Neural cell (in vitro differentiated cells): ENCODE data around the gene SYT17. TPM values are rescaled to one million over a fixed set of nuclear protein-coding genes. Genes with fewer than 3 reads are reported as not detected.

Experiments used
- H2AFZ ChIP-seq: fragments of 200-600, 300-800 bp; sonication (generic), shearing (Covaris generic); 2 replicates; pipeline ENCODE4 v1.6.0; 2014; ENCODE audit warnings: low read depth, mild to moderate bottlenecking, antibody characterized with exemption, low read length, moderate library complexity
- H3F3A ChIP-seq: fragments of 200-600 bp; shearing (Covaris generic); 2 replicates; pipeline ENCODE4 v1.6.1; 2016; ENCODE audit warnings: mild to moderate bottlenecking, moderate library complexity, mixed read lengths, antibody characterized with exemption, low read length; ENCODE audit not compliant: insufficient read depth, poor library complexity, severe bottlenecking
- H3K27ac ChIP-seq: fragments of 200-600, 300-800 bp; sonication (generic), shearing (Covaris generic); 2 replicates; pipeline ENCODE4 v1.5.1; 2014; ENCODE audit warnings: mild to moderate bottlenecking, low read length, moderate library complexity
- H3K27me3 ChIP-seq: fragments of 300-800, 200-600 bp; sonication (generic), shearing (Covaris generic); 2 replicates; pipeline ENCODE4 v1.6.0; 2014; ENCODE audit warnings: mild to moderate bottlenecking, low read depth, low read length, moderate library complexity; ENCODE audit not compliant: insufficient read depth
- H3K36me3 ChIP-seq: fragments of 300-800, 200-600 bp; sonication (generic), shearing (Covaris generic); 2 replicates; pipeline ENCODE4 v1.5.1; 2014; ENCODE audit warnings: mild to moderate bottlenecking, antibody characterized with exemption, low read length, moderate library complexity; ENCODE audit not compliant: insufficient read depth
- H3K4me2 ChIP-seq: fragments of 300-800, 200-600 bp; sonication (generic), shearing (Covaris generic); 2 replicates; pipeline ENCODE4 v1.6.0; 2014; ENCODE audit warnings: mild to moderate bottlenecking, low read length
- H3K4me3 ChIP-seq: fragments of 300-800, 200-600 bp; sonication (generic), shearing (Covaris generic); 2 replicates; pipeline ENCODE4 v1.5.1; 2014; ENCODE audit warnings: mild to moderate bottlenecking, low read length, moderate library complexity
- H3K79me2 ChIP-seq: fragments of 200-600 bp; shearing (Covaris generic); replicated peaks from 2 replicates; pipeline ENCODE4 v1.6.0; 2014; ENCODE audit warnings: mild to moderate bottlenecking, low read length, moderate library complexity; ENCODE audit not compliant: insufficient read depth
- H3K9ac ChIP-seq: fragments of 300-800, 200-600 bp; sonication (generic), shearing (Covaris generic); 2 replicates; pipeline ENCODE4 v1.6.1; 2016; ENCODE audit warnings: mild to moderate bottlenecking, low read length, mixed read lengths
- H3K9me2 ChIP-seq: fragments of 200-600 bp; shearing (Covaris generic); 2 replicates; pipeline ENCODE4 v1.6.1; 2016; ENCODE audit warnings: mild to moderate bottlenecking, low read length, mixed read lengths; ENCODE audit not compliant: insufficient read depth
- H3K9me3 ChIP-seq: fragments of 200-600, 300-800 bp; sonication (generic), shearing (Covaris generic); 2 replicates; pipeline ENCODE4 v1.6.1; 2016; ENCODE audit warnings: mild to moderate bottlenecking, mixed run types, low read length, moderate library complexity, mixed read lengths
- H4K20me1 ChIP-seq: fragments of 200-600 bp; shearing (Covaris generic); 2 replicates; pipeline ENCODE4 v1.6.1; 2016; ENCODE audit warnings: mild to moderate bottlenecking, mixed run types; ENCODE audit not compliant: insufficient read depth
- CTCF ChIP-seq: fragments of 450-650 bp; IDR thresholded peaks from 2 replicates; pipeline ENCODE4 v1.5.1; 2014; ENCODE audit warnings: antibody characterized with exemption, mild to moderate bottlenecking, moderate library complexity; ENCODE audit not compliant: poor library complexity, severe bottlenecking
- EP300 ChIP-seq: fragments of 450-650 bp; conservative IDR thresholded peaks from 2 replicates; pipeline ENCODE4 v1.6.1; 2014; ENCODE audit warnings: antibody characterized with exemption, mild to moderate bottlenecking, moderate library complexity; ENCODE audit not compliant: poor library complexity, severe bottlenecking
- EZH2 ChIP-seq: fragments of 200-600, 300-800 bp; shearing (Covaris generic), sonication (generic); IDR thresholded peaks from 2 replicates; pipeline ENCODE4 v1.6.1; 2014; ENCODE audit warnings: antibody characterized with exemption, low read length, borderline replicate concordance, mild to moderate bottlenecking; ENCODE audit not compliant: insufficient read depth, poor library complexity, severe bottlenecking
- MXI1 ChIP-seq: fragments of 450-650 bp; conservative IDR thresholded peaks from 2 replicates; pipeline ENCODE4 v1.6.1; 2014; ENCODE audit warnings: antibody characterized with exemption, mild to moderate bottlenecking; ENCODE audit not compliant: poor library complexity, severe bottlenecking
- POLR2AphosphoS5 ChIP-seq: IDR thresholded peaks from 2 replicates; pipeline ENCODE4 v1.6.1; 2012
- RAD21 ChIP-seq: fragments of 450-650 bp; conservative IDR thresholded peaks from 2 replicates; pipeline ENCODE4 v1.6.1; 2014; ENCODE audit warnings: antibody characterized with exemption, mild to moderate bottlenecking, moderate library complexity
- REST ChIP-seq: IDR thresholded peaks from 2 replicates; pipeline ENCODE4 v1.6.1; 2012; ENCODE audit warnings: borderline replicate concordance
- SMC3 ChIP-seq: fragments of 450-650 bp; conservative IDR thresholded peaks from 2 replicates; pipeline ENCODE4 v1.6.1; 2014; ENCODE audit warnings: antibody characterized with exemption, mild to moderate bottlenecking, moderate library complexity; ENCODE audit not compliant: poor library complexity
- TAF1 ChIP-seq: IDR thresholded peaks from 2 replicates; pipeline ENCODE4 v1.6.1; 2012; ENCODE audit warnings: low read depth
- polyA plus RNA-seq: library from polyadenylated mRNA; depleted of rRNA; stranded (reverse); fragments of >200 nt; gene quantifications from 2 replicates; pipeline ENCODE4 v1.2.3, GENCODE V29; 2014

Gene SYT17
- polyA plus RNA-seq, 1 donor from 2014 or later: 3.0 TPM

DNA sequence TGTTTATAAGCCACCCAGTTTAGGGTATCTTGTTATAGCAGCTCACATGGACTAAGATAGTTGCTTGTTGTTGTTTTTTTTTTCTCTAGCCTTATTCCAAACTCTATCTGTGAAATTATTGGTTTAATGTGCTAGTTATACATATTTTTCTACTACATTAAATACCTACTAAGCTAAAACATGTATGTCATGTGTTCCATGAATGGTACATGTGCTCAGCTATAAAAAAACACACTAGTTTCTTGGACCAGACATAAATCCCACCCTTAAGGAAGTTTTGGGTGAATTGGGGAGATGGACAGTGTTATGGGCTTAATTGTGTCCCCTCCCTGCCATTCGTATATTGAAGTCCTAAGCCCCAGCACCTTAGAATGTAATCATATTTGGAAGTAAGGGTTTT lies 34.4 kb upstream of the SYT17 start:
- H3K36me3 ChIP-seq: no peaks in the 10 kb centered on the region
- H3K9me3 ChIP-seq: no peaks in the 10 kb centered on the region
- no peaks in the 10 kb centered on the region for H3F3A ChIP-seq
- no peaks in the 10 kb centered on the region for H3K79me2 ChIP-seq
- no peaks in the 10 kb centered on the region for H3K9me2 ChIP-seq
- no peak overlapping the region for H3K9ac ChIP-seq
- H4K20me1 ChIP-seq: no peaks in the 10 kb centered on the region
- H3K27ac ChIP-seq: no peak overlapping the region
- TF ChIP-seq POLR2AphosphoS5 (no peak), SMC3 (no peak), CTCF (no peak), RAD21 (no peak), EP300 (no peak), REST (no peak), EZH2 (no peak), TAF1 (no peak), MXI1 (no peak)
- no peak overlapping the region for H2AFZ ChIP-seq
- H3K4me3 ChIP-seq: no peak overlapping the region
- H3K4me2 ChIP-seq: no peak overlapping the region
- H3K27me3 ChIP-seq: no peaks in the 10 kb centered on the region

- Histone ChIP-seq H3K27me3 (no peaks in the 10 kb centered on the region), H2AFZ (no peak overlapping the region), H3K36me3 (no peaks in the 10 kb centered on the region), H3K9ac (no peak overlapping the region), H3K4me3 (no peak overlapping the region), H3K9me2 (no peaks in the 10 kb centered on the region), H3K4me2 (no peak overlapping the region), H4K20me1 (no peaks in the 10 kb centered on the region), H3F3A (no peaks in the 10 kb centered on the region), H3K79me2 (no peaks in the 10 kb centered on the region), H3K9me3 (no peaks in the 10 kb centered on the region), H3K27ac (no peak overlapping the region)
- TF ChIP-seq SMC3 (no peak), POLR2AphosphoS5 (no peak), REST (no peak), EP300 (no peak), EZH2 (no peak), MXI1 (no peak), TAF1 (no peak), CTCF (no peak), RAD21 (no peak)
These were observed 32.7 kb upstream of the SYT17 start for GRCh38 chr16:19135201-19135842.
